T-helper 2 cell (primary cell): Measurements from ENCODE around the gene CEP19.
"Not testable (repeated sequence)": the region's sequence is repeated elsewhere in the genome, so short reads cannot be mapped to it uniquely, and the experiment has no call there.

ENCODE experiments used
- DNase-seq, 5 experiments: peaks; one replicate each; pipeline versions ENCODE4 v3.0.0 to v3.0.0-alpha.2; 2012 to 2022
- total RNA-seq, 2 donors: gene quantifications; one replicate each; lab custom pipeline; 2026; lab: John Stamatoyannopoulos, UW

CEP19 gene, protein sequence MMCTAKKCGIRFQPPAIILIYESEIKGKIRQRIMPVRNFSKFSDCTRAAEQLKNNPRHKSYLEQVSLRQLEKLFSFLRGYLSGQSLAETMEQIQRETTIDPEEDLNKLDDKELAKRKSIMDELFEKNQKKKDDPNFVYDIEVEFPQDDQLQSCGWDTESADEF
- total RNA-seq: 1.9 to 6.9 reads per million in 2 donors

DNA sequence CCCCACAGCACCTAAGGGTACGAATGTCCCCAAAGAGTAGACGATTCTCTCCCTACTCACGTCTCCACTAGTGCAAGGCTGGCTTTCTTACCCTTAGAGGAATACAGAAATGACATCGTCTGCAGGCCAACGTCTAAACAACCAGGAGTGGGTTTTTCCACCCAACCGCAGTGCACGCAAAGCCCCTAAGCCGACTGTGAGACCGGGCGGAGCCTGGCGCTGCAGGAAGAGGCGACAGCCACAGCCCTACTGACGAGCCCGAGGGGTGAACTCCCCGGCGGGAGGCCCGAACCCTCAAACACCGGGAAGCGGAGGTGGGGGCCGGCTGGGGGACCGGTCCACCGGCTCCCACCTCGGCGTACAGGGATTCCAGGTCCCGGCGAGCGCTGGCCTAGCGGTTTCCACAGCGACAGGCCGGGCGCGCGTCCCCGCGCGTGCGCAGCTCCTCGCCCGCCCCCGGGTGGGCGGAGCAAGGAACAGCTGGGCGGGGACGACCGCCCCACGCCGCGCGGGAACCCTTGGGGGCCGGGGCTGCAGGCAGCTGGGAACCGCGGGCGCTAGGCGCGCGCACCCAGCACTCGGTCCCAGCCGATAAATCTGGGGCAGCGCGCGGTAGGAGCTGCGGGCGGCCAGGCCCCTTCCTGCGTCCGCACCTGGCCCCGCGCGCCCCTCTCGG is at the start of gene CEP19, which contains the start of gene PIGX:
CEP19 (minus strand) TSS at position 413 of the 676 bp plus-strand sequence. CDS start 3,593 bp downstream, outside the sequence.
PIGX (plus strand) TSS at position 540 of the 676 bp plus-strand sequence.
- DNase-seq: peak; percentile 75 to 98 (median 89)

DNA sequence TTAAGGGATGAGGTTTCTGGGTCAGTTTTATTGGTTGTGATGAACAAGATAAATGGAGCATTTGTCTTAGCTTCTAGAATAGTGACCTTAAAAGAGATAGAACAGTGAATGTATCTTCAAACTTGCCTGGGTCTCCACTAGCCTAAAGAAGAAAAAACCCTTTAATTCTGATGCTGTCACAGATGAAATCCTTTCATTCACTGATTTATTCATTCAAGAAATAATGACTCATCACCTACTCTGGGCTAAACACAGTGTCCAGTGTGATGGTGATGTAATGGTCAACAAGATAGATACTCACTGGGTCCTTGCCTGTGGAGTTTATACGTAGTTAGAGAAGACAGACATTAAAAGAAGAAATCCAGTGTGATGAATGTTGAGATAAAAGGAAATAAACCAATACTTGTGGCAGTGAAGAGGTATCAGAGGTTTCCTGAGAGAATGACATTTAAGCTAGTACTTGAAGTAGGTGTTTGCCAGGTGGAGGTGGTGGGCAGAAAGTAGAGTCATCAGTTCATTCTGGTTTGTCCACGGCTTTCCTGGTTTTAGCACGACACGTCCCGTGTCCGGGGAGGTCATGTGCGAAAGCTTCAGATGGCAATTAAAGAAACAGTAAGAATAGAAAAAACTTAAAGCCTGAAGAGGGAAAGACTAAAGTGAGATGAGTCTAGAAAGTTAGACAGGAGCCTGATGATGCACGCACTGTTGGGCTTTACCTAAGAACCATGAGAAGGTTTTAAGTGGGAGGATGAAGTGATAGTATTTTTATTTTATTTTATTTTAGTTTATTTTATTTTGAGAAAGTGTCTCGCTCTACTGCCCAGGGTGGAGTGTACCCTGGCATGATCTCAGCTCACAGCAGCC is 46.1 kb upstream of the CEP19 start:
- DNase-seq: no peak

DNA sequence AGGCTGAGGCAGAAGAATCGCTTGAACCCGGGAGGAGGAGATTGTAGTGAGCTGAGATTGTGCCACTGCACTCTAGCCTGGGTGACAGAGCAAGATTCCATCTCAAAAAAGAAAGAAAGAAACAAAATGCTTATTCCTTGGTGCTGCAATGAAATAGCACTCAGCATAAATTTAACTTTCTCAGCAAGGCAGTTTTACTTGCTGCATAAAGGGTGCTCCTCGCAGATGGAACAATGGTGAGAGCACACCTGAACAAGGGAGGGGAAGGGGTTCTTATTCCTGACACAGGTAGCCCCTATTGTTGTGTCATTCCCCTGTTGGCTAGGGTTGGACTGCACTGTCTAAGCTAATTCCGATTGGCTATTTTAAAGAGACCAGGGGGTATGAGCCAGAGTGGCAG is 44.7 kb upstream of the CEP19 start:
- peak in 1 of 5 experiments; percentile 14 for DNase-seq

DNA sequence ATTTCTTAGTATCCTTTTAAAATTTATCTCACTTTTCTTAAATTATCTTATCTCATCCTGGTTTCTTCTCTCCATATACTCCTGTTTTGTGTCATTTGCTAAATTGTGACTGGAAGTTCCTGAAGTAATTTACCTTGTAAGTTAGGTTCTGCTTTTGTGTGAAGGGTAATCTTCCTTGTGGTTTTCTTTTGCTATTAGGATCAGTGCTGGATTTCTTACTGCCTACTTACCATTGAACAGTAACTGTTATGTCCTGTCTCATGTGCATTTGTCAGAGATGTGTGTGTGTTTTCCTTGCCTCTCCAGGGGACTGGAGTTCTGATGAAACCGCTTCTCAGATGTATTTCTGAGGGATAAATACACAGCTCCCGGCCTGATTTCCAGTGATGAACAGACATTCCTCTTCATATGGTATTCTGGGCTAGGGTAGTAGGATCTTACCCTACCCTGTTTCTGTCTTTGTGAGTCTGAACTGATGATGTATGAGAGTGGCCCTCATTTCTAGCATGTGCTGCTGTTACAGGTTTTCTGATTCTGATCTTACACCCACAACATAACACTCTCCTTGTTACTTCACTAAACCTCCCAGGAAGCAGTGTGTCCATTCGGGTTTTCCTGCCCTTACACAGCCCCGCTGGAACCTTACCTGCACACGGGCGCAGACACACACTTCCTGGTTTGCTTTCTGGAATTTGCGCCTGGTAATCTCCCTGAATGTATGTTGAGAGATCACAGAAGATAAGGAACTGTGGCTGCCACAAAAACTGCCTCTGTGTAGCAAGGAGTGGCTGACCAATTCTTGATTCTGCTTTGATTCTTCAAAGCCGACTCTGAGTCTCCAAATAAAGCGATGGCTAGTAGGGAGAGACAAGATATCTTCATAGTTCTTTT is 42.3 kb upstream of the CEP19 start:
- DNase-seq: peak in 1 of 5 experiments; percentile 15

DNA sequence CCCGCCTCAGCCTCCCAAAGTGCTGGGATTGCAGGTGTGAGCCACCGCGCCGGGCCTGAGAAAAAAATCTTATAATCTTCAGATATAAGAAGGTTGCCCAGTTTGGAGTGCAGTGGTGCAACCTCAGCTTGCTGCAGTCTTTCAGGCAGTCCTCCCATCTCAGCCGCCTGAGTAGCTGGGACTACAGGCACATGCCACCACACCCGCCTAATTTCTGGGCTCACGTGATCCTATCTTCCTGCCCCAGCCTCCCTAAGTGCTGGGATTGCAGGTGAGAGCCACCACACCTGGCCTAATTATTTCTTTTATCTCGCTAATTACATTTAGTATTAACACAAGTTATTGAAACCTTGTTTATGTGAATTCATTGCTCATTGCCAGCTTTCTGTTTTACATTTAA is 41.2 kb upstream of the CEP19 start:
- DNase-seq: no peak

DNA sequence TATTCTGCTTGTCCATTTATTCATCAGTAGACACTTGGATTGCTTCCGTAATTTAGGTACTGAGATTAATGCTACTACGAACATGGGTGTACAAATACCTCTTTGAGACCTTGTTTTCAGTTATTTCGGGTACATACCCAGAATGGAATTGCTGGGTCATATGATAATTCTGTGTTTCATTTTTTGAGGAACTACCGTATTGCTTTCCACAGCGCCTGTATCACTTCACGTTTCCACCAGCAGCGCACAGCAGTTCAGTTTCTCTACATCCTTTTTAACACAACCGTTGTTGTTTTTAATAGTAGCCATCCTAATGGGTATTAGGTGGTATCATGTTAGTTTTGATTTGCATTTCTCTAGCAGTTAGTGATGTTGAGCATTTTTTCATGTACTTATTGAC is 37.1 kb upstream of the CEP19 start:
- DNase-seq: no peak

DNA sequence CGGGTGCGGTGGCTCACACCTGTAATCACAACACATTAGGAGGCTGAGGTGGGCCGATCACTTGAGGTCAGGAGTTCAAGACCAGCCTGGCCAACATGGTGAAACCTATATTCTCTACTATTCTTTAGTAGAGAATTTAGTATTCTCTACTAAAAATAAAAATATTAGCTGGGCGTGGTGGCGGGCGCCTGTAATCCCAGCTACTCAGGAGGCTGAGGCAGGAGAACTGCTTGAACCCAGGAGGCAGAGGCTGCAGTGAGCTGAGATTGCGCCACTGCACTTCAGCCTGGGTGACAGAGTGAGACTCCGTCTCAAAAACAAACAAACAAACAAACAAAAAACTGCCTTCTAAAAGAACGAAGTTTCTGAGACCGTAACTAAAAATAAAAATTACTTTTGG is 31.5 kb upstream of the CEP19 start:
- DNase-seq: not testable (repeated sequence)

DNA sequence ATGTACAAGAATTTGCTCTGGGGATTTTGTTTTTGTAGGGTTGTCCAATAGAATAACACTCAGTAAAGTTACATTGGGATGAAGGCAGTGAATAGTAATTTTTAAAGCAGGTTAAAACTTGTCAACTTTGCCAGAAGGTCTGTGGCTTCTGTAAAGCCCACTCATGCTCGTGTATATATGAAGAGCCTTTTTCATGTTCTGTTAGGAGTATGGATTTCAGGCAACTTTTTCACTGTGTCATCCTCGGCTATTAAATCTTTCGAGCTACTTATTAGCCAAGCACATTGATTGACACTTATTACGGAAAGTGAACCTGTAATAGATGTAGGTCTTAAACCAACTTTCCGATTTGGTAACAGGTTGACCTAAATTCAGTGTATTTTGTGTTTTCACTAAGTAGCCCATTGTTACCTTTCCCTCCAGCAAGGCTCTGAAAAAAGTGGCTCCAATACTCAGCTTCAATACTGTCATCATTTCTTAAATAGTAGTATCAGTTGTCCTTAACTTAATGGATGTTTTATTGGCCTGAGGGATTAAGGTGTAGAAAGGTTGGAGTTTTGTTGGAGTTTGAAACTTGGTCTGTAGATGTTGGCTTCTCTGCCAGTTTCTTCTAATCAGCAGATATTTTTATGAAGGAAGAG is 29.3 kb upstream of the CEP19 start:
- no peak for DNase-seq

DNA sequence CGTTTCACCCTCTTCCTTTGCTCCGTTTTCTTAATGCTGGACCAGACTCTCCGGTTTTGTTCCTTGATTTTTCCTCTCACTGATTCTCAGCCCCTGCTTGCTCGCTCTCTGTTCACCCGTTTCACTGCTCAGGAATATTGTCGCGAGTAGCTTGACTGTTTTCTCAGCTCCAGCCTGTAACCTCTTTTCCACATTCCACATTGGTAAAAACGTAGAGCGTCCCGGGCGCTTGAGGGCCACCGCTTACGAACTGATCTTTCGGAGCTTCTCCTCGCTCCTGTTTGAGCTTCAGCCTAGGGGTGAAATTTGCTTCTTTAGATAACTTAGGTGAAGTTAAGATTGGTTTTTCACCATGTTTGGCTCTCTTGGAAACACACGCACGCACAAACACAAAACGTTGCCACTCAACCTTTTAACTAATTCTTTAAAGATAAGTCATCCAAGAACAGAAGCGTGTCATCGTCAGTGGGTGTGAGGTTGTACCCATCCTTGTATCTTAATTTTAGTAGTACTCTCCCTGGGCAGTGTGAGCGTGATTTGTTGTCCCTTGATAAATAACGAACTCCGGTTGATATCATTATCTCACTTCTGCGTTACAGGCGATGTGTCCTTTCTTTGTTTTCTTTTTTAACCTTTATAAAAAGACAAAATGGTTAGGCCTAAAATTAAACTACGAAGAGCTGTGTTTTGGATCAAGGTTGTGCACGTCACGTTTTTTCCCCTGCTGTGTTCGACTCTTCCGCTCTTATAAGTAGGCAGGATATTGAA is 28.6 kb upstream of the CEP19 start:
- peak in 3 of 5 experiments; percentile 18 to 78 (median 39) for DNase-seq

DNA sequence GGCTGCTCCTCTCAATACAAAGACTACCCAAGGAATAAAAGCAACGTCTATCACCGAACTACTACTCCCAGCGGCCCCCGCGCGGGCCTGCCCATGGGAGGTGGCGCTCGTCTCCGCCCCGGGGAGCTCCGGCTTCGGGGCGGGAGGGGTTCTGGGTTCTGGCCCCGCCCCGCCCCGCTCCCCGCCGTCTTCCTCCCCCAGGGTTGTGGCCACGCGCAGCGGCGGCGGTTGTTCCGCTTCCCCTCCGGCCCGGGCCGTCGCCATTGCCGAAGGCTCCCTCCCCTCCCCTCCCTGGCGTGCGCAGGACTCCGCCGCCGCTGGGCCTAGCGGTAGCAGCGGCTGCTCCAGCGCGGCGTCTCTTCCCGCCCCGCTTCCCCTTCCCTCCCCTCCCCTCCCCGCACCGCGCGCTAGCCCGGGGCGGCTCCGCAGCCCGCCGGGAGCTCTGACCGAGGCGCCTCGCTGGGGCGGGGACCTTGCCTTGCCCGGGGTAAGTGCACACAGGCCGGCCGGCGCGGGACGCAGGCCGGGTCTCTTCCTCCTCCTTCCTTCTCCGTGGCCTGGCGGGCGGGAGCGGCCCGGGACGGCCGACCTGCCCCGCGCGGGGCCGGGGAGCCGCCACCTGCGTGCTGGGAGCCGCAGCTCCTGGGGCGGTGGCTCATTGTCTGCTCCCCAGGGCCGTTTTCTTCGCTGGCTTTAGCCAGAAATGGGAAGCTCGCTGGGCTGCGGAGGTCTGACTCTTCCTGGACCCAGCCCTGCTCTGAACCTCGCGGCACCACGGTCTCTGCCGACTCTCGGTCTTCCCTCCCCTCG is 27.8 kb upstream of the CEP19 start, which contains the start of gene PAK2:
PAK2 (plus strand) TSS at position 187 of the 810 bp plus-strand sequence. CDS start 42,790 bp downstream, outside the sequence.
- DNase-seq: peak; percentile 82 to 95 (median 88)

DNA sequence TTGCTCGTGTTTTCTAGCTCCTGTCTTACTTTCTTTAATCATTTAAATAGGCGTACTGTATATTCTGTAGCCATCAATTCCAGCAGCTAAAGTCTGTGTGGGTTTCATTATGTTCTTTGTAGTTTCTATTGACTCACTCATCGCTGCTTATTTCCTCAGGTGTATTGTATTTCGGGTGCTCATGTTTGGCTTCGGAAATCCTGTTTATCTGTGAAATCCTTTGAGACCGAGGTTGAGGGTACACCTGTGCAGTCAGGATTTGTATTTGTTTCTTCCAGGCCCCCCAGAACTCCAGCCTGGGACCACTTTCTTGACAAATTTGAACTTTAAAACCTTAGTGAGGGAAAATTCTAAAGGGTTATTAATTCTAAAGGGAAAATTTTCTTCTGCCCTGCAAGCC is 25.6 kb upstream of the CEP19 start:
- no peak for DNase-seq

DNA sequence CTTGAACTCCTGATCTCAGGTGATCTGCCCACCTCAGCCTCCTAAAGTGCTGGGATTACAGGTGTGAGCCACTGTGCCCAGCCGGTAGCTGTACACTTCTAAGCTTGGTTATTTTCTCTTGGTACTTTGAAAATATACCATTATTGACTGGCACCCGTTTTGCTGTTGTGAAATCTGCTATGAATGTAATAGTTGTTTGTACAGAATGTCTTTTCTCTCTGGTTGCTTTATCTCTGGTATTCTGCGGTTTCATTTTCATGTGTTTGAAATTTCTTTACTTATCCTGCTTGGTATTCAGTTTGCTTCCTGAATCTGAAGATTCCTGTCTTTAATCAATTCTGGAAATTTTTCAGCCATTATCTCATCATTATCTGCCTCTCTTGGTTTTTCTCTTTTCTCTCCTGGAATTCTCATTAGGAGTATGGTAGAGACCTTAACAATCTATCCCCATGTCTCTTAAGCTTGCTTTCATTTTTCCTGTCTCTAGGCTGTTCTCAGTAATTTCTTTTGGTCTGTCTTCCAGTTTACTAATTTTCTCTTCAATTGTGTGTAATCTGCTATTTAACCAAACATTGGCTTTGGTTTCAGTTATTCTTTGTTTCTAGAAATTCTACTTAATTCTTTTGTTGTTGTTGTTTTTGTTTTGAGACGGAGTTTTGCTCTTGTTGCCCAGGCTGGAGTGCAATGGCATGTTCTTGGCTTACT is 24.8 kb upstream of the CEP19 start:
- no peak for DNase-seq

DNA sequence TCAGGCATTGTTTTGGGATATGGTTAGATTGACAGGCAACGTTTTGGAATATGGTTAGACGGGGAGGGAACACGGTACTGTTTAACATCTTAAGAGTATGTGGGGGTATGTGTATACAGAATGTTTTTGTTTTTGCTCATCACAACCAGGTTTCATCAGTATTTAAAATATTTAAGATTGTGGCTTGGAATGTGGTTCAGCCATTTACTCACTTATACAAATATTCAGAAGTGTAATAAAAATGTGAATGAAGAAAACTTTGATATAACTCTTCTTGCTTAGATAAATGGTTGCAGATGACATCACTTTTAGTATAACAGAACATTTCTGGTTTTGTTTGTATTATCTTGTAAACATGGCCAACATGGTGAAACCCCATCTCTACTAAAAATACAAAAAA is 23.7 kb upstream of the CEP19 start:
- no peak for DNase-seq

DNA sequence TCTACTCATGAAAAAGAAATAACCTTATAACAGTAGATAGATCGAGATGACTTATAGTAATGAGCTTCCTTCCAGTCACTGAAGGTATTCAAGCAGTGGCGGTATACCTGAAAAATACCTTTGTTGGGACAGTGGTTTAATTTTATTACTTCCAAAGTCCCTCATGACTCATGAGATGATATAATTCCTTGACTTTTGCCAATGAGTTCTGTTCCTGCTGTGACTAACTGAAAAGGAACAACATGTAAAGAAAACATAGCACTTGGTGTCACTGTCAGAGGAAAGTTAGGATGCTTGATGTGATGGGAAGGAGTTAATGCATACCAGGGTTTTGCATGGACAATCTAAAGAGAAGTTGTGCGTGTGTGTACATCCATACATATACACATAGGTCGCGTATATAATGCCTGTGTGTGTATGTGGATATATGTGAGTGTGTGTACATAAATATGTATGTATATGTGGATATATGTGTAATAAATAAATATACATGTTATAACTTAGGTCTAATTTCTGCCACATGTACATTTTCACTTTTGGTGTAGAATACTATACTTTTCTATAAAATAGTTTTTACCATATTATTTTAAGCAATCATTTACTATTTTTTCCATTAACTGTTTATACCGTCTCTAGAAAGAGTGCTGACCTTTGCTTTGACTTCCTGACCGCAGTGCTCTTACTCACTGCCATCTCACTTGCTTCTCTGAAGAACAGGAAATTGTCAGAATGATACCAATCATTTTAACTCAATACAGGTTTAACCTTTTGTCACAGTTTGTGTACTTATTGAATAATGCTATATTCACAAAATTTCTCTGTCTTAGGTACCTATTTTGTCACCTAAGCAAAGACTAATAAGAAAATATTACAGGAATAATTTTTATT is 15.0 kb upstream of the CEP19 start:
- DNase-seq: peak in 1 of 5 experiments; percentile 86

DNA sequence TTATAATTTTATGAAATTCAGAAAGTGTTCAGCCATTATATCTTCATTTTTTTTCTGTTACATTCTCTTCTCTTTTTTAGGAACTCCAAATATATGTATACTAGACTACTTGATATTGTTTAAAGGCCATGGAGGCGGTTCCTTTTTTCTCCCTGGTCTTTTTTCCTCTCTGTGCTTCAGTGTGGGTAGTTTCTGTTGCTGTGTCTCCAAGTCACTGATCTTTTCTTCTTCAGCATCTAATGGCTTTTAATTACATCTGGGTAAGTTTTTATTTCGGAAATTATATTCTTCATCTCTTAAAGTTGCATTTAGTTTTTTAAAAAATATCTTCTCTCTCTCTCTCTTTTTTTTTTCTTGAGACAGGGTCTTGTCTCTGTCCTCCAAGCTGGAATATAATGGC is 9.0 kb upstream of the CEP19 start:
- no peak for DNase-seq

DNA sequence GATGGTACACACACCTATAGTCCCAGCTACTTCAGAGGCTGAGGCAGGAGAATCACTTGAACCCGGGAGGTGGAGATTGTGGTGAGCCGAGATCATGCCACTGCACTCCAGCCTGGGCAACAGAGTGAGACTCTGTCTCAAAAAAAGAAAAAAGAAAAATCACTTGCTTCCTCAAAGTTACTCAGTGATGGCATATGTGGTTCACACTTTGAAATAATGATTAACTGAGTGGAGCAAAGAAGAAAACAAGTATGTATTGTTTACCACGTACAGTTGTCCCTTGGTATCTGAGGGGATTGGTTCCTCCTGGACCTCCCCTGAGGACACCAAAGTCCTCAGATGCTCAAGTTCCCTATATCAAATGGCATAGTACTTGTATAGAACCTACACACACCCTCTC is 5.1 kb upstream of the CEP19 start:
- DNase-seq: not testable (repeated sequence)

DNA sequence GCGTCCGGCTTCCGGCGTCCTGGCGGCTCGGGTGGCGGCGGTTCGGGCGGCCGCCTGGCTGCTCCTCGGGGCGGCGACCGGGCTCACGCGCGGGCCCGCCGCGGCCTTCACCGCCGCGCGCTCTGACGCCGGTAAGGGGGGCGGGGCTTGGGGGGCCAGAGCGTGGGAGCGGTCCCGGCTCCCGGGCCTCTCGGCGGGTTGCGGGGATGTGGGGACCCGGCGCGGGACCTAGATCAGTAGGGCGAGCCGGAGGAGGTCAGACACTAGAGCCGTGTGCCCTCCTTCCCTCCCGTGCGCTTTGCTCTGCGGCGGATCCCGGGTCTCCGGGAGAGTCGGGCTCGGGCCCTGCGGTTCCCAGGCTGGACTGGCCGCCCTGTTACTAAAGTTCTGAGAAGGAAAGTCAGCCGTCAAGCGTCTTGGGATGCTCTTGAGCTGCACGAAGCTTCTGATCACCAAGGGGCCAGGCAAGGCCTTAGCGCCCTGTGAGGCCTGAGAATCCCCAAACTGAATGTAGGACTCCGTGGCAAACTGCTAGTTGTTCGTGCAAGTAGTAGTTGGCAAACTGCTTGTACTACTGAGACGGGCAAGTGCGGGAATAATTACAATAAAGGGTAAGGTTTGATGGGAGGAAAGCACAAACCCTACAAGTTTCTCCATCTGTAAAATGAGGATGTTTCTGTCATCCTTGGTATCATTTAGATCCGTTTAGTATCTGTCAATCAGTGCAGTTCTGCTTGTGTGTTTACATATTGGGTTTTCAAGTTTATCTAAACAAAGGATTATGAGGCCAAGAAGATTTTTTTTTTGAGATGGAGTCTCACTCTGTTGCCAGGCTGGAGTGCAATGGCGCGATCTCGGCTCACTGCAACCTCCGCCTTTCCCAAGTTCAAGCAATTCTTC is 714 bp upstream of the CEP19 start:
- DNase-seq: peak in 4 of 5 experiments; percentile 50 to 69 (median 52)
